ENCODE data around the gene STAG3. TPM values are rescaled to one million over a fixed set of nuclear protein-coding genes. Genes with fewer than 3 reads are reported as not detected.

STAG3 gene
- total RNA-seq, 1 donor from 2014 or later, result not detected

- no peak for DNase-seq (ENCODE audit: low read depth)
Observed at GRCh38 chr7:100154651-100155491, 22.8 kb upstream of the STAG3 start.

DNA sequence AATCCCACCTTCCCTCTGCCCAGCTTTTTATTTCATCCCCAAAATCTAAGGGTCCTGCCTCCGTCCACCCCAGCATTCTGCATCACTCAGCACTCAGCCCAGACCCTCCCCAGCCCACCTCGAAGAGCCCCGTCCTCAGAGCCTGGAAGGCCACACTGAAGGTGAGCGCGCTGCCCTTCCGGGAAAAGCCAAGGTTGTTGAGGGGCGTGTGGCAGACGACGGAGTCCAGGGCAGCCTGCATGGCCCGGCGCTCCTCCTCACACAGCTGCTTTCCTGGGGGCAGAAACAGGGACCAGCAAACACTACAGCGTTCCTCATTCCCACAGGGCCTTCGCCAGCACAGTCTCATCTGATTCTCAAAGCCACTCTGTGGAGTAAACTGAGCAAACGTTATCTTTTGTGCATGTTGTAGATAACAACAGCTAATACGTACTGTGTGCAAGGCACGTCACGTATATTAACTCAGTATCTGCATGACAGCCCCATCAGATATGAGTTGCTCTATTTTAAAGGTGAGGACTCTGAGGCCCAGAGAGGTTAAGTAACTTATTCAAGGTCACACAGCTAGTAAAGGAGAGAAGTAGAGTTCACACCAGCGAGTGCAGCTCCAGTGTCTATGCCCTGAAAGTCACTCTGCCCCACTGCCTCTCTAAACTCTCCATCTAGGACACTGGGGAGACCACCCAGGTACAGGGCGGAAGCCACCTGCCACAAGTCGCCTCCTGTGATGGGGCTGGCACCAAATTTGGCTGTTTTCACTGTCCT is 22.0 kb upstream of the STAG3 start:
- no peak for DNase-seq (ENCODE audit: low read depth)

DNA sequence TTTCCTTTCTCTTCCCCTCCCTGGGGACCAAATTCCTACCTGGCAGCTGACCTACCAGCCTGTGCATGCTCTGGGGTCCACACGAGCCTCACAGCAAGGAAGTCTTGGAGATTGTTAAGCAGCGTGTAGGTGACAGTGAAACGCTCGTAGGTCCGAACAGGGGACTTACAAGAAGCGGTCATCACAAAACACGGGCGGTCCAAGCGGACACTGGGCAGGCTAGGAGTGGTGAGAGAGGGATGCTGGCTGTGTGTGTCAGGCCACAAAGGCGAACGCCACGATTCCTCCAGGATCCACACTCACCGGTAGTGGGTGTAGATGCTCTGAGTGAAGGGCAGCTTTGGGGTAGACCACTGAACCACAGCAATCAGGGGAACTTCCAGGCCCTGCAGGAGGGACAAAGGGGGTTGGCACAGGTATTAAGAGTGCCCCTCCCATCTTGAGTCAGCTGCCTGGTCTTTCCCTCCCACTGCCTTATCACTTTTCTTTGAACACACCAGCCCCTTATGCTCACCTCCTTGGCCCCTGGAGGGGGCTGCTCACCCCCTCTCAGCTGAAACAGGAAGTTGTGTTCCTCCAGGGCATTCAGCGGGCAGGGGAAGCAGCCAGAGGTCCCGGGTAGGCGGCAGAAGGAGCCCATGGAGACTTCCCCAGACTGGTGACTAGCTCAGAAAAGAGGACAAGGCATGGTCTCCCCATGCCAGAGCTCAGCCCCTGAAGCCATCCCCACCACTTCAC is 21.2 kb upstream of the STAG3 start:
- no peak for DNase-seq (ENCODE audit: low read depth)

DNA sequence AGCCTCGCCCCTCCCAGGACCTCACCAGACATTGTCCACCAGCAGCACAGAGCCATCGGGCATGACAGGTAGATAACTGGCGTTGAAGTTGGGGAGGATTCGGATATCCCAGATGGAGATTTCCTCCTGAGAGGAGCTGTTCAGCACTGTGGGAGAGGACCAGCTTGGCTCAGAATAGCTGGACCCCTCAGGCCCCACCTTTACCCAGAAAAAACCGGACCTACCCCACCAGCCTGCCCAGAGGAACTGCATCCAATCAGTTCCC is 20.7 kb upstream of the STAG3 start:
- DNase-seq (ENCODE audit: low read depth), result no peak

GRCh38 chr7:100157334-100158228 is 20.1 kb upstream of the STAG3 start:
- peak; percentile 80 for DNase-seq (ENCODE audit: low read depth)

DNA sequence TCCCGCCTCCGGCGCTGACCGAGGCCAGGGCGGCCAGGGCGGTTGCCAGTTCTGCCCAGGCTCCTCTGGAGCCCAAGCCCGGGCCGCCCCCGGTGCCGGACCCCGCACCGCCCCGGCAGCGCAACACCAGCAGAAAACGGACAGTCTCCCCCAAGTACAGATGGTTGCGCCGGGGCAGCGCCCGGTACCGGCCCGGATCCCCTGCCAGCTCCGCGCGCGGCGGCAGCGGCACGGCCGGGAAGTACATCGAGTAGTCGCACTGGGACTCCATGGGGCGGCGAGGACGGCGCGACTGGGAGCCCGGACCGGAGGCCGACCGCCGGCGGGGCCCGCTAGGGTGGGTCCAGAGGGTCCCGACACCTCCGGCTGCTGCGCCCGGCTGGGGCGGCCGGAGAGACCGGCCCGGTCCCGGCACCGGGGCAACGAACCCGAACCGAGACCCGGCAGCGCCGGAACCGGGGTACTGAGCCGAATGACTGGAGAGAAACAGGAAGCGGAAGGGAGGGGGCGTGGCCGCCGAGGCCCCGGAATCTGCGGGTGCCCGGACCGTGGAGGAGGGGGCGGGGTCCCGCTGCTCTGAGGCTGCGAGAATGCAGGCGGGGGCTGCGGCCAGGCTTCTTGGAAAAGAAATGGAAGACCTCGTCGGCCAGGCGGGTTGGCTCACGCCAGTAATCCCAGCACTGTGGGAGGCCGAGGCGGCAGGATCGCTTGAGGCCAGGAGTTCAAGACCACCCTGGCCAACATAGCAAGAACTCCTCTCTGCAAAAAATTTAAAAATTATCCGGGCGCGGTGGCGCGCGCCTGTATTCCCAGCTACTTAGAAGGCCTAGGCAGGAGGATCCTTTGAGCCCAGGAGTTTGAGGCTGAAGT is 19.3 kb upstream of the STAG3 start, which contains the start of gene TRAPPC14:
Gene TRAPPC14 (minus strand): TSS at position 495 of the 870 bp plus-strand sequence. CDS start 224 bp downstream, at position 271.
- DNase-seq (ENCODE audit: low read depth), result peak; percentile 63

DNA sequence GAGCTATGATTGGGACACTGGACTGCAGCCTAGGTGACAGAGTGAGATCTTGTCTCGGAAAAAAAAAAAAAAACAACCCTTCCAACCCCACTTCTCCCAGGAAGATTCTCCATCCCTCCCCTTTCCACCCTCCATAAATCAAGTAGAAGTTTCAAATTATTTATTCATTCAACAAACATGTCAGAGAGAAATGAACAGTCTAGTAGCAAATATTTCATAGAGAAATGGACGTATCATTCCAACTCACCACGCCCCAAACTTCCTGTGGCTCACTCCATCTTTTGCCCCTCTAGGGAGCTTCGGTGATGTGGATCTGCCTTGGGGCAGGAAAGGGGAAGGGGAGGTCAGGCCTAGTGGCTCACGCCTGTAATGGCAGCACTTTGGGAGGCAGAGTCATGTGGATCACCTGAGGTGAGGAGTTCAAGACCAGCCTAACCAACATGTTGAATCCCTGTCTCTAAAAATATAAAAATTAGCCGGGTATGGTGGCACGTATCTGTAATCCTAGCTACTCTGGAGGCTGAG is 18.6 kb upstream of the STAG3 start:
- no peak for DNase-seq (ENCODE audit: low read depth)

DNA sequence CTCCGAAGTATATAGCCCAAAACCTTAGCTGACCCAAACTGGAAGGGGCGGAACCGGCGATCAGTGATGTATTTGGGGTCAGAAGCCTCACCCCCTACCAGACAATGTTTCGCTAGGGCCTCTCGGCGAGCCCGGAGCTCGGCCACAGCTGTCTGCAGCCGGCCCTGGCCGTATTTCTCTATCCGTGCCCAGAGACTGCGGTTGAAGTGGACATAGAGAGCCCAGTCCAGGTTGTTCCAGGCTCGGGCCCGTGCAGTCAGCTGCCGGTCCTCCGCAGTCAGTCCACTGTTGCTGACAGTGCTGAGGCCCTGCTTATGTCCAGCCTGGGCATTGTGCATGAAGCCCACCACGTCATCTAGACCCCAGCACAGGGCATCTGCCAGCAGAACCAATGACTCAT is 17.7 kb upstream of the STAG3 start:
- DNase-seq (ENCODE audit: low read depth), result no peak

DNA sequence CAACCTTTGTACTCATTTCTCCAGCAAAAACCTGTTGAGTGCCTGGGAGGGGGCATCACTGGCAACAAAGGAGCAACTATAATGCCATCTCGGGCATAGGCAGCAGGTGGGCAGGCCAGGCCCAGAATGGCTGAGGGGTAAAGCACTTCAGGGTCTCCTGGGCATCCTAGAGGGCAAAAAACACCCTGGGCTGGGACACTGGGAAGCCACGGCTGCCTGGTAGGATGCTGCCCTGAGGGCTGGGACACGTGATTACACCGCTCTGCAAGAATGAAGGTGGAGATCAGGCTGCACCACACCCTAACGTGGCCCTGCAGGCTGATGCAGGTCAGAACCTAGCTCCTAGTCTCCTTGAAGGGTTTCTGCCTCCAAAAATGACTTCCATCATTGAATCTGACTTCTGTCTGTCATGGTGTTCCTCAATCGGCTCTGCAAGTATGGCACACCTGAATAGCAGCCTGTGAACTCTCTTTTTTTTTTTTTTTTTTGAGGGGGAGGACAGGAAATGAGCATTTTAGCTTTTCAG is 14.6 kb upstream of the STAG3 start:
- DNase-seq (ENCODE audit: low read depth), result no peak

- DNase-seq (ENCODE audit: low read depth), result no peak
Observed at GRCh38 chr7:100163871-100164270, 13.8 kb upstream of the STAG3 start.

DNA sequence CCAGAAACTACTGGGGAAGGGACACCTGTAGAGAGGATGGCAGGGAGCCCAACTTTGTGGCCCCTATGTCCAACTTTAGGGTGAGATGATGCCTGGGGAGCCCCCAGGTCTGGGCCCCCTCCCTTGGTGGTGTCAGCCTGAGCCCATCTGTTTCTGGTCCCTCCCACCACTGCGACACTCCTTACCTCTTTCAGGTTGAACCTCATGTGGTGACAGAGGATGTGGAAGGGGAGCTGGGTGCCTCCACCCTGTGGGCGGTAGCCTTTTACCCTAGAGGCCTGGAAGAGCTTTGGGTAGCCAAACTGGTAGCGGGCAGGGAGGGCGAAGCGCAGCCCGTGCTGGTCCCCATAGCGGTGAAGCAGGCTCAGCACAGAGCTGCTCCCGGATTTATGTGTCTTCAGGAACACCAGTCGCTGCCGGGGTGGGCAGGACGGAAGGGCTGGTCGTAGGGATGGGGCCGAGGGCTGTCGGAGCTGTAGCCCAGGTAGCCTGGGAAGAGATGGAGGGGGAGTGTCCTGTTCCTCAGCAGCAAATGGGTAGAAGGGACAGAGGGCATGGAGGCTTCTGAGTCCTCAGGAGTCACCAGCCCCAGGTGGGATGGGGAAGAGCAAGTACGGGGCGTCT is 11.3 kb upstream of the STAG3 start:
- DNase-seq (ENCODE audit: low read depth), result no peak

DNA sequence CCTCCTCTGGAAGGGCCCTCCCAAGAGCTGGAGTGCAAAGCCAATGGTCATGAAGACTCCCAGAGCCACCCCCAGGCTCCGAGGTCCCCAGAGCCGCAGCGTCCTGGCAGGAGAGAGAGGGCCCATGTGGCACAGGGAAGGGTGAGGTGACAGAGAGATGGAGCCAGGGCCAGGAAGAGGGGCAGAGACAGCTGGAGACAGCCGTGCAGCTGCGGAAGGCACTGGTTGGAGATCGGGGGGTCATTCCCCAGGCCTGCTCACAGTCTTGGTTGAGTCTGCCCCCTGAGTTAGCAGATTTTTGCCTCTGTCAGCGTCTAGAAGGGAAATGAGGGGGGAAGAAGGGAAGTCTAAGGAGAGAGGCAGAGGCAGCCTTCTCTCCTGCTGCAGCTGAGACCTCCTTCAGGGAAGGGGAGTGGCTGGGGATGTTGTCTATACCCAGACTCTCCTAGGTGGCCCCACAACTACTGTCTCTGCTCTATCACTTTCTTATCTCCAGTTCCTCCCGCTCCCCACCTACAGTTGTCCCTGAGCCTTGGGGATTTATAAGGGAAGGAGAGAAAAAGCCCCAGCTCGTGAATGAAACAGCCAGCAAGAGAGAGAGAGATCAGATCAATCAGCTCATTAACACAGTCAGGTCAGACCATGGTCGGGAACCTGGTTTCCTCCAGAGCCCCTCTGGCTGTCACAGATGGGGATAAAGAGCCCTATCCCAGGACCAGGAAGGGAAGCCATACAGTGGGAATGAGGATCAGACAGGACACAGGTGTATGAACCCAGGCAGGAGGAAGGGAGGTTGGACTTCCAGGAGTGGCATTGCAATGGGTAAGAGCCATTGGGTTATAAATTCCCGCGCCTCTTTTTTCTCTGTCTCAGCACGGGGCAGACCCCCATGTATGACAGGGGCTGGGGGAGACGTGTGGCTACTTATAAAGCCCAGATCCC is 10.5 kb upstream of the STAG3 start:
- DNase-seq (ENCODE audit: low read depth), result no peak

DNA sequence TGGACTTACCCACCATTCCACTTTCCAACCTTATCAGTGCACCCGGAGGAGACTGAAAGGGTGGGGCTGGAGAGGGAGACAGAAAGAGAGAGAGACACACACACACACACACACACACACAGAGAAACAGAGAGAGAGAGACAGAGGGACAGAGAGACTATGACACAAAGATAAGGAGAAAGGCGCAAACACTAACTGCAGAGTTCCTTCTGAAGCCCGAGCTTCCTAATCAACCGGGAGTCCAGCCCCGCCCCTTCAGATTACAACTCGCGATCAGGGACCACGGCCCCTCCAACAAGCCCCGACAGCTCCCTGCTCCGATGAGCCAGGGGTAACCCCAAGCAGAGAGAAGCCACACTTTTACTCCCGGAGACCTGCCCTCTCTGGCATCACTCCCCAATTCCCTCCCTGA is 9.8 kb upstream of the STAG3 start:
- no peak for DNase-seq (ENCODE audit: low read depth)

- DNase-seq (ENCODE audit: low read depth), result no peak
Observed at GRCh38 chr7:100169147-100169850, 8.4 kb upstream of the STAG3 start.

DNA sequence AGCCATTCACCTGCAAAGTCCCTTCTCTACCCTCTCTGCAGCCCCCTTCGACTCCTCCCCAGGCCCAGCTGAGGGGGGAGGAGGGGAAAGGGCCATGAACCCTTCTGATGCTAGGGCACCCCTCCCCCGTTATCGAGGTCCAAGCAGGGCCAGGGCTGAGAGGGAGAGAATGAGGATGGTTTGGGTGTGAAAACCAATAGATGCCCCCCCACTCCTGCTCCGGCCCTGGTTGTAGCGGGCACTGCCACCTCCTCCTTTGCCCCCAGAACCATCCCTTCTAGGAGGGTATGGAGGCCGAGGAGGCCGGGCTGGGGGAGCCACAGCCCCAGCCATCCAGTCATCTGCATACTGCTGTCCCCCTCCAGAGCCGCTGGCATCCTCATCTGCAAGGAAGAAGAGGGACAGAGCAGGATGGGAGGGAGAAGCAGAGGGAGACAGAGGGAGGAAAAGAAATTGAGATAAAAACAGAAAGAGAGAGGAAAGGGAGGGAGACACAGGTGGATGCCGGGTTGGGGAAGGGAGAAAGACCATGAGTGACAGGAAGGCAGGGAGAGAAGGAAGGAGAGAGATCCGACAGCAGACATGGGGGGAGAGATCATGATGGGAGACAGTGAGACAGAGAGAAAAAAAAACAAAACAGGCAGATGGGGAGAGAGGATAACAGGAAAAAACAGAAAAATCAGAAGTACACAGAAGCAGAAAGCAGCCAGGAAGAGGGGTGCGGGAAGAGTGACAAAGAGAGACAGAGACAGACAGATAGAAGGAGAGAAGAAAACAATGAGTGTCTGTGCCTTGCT is 7.4 kb upstream of the STAG3 start:
- no peak for DNase-seq (ENCODE audit: low read depth)

DNA sequence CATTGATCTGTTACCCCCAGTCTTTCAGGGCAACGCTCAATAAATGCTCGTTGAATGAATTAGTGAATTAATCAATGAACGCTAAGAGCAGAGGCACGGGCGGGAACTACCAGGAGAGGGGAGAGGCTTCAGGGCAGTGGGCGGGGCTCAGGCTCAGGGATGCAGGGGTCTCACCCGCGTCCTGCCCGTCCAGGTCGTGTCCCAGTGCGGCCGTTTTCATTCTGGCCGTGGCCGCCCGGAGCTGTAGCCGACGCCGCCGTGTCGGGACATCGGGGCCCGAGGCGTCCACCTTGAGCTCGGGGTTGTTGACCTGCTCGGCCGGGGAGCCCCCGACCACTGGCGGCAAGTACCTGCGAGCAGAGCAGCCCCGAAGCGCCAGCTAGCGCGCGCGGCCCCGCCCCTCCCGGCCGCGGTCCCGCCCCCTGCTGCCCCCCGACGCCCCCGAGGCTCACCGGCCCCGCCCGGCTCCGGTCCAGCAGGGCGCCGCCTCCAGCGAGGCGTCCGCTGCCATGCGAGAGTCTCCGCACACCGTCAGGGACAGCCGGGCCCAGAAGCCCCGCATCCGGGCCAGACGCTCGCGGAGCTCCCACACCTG is 6.5 kb upstream of the STAG3 start:
- DNase-seq (ENCODE audit: low read depth), result no peak

GRCh38 chr7:100171840-100172239 is 5.9 kb upstream of the STAG3 start:
- DNase-seq (ENCODE audit: low read depth), result no peak
